GM12801 (cell line): ENCODE data around the gene MEF2B.

Experiments used
- CTCF ChIP-seq: IDR thresholded peaks from one replicate; pipeline ENCODE4 v1.5.1; 2011; ENCODE audit warnings: control low read depth; ENCODE audit not compliant: insufficient read length; ENCODE audit errors: extremely low read depth

The MEF2B gene

DNA sequence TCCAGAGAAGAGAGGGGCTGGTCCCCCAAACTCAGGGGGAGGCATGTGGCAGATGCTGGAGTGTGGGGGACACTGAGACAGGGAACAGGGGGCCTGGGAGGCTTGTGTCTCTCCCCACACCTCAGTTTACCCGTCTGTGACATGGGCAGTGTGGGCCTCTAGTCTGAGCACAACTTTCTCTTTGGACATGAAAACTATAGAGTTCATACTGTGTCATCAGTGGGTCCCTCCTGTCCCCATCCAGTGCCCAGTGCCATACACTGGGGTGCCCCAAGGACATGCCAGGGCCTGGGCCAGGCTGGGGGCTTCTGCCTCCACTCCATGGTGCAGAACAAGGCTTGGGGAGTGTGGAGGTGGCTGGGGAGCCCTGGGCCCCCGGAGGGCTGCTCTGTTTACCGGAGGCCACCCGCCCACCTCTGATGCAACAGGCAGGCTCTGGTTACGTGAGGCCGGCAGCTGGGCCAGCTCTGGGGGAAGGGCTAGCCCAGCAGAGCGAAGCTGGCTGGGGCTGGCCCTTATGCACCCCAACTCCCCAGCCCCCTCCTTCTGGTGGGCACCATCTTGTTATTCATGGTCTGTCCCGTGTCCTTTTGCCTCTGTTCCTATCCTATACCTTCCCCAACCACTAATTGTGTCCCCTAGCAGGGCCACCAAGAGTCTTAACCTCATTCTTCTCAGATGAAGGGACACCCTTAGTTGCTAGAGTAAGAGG lies 1.9 kb upstream of the MEF2B start:
- no peak for TF ChIP-seq CTCF

DNA sequence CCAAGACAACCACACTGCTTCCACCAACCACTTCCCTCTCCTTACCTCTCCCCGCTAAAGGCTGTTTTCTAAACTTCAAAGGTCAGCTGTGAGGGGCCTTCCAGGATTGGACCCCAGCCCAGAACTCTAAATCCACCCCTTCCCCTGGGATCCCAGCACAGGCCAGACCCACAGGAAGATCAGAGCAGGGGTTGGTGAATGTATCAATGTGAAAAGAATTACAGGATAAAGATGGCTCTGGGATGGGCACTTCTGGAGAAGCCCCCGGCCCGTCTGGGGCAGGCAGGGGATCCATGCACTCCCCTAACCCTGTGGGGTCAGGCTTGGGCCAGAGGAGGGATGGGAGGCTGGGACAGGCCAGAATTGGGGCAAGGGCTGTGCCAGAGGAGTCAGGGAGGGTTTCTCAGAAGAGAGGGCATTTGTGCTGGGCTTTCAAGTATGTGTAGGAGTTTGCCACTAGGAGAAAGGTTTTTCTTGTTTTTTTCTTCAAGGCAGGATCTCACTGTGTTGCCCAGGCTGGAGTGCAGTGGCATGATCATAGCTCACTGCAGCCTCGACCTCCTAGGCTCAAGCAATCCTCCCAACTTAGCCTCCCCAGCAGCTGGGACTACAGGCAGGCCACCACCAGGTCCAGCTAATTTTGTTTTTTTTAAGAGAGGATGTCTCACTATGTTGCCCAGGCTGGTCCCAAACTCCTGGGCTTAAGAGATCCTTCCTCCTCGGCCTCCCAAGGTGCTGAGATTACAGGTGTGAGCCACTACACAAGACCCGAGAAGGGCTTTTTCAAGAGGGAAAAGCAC lies 1.0 kb upstream of the MEF2B start:
- TF ChIP-seq CTCF = no peak

DNA sequence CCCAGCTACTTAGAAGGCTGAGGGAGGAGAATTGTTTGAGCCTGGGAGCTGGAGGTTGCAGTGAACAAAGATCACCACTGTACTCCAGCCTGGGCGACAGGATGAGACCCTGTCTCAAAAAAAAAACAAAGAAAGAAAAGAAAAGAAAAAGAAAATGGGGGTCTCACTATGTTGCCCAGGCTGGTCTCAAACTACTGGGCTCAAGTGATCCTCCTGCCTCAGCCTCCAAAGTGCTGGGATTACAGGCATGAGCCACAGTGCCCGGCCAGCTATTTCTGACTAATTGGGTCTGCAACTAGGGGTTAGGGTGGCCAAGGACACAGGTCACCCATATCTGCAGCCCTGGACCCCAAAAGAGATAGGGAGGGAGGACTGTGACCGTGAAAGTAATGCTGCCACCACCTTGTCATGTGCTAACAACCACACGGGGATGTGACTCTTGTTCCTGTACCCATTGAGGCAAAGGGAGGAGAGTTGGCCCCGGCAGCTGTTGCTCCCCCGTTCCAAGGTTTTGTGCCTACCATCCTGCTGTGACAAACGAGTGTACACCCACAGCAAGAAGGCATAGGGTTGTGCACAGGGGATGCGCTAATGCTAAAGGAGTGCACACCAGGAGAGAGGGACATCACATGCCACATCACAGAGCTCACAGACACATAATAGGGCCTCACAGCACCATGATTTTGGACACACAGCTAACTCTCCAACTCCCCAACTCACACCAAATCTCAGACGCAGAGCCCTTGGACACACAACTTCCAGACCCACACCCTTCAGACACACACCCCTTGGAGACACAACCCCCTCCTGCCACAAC lies 619 bp downstream of the MEF2B start:
- no peak for TF ChIP-seq CTCF

GRCh38 chr19:19167612-19168011 lies 2.5 kb downstream of the MEF2B start:
- TF ChIP-seq CTCF = no peak

- TF ChIP-seq CTCF = no peak
Observed at GRCh38 chr19:19165396-19165795, 4.7 kb downstream of the MEF2B start.

DNA sequence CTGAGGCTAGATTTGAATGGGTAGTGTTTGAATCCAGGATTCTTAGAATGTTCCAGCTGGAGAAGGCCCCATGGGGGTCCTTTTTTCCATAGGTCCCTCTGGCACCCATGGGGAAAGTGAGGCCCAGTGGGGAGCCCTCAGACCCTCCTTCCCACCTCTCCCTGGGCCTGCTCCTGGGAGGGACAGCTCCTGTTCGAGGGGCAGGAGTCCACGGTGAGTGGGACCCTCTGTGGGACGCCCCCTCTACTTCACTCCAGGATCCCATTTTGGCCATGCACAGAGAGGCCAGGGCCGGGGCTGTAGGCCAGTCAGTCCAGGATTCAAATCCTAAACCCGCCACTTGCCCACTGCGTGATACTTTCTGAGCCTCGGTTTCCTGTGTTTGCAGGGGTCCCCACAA lies 7.6 kb downstream of the MEF2B start:
- no peak for TF ChIP-seq CTCF

GRCh38 chr19:19160461-19161035 lies 9.5 kb downstream of the MEF2B start:
- no peak for TF ChIP-seq CTCF
